ENCODE data around the gene CCDC57.

The CCDC57 gene

GRCh38 chr17:82092628-82092994, 120.0 kb downstream of the CCDC57 start:
- no peak for DNase-seq (ENCODE audit: low read depth)

GRCh38 chr17:82092094-82092586, 120.5 kb downstream of the CCDC57 start:
- no peak for DNase-seq (ENCODE audit: low read depth)

GRCh38 chr17:82091264-82092066, 121.2 kb downstream of the CCDC57 start:
- no peak for DNase-seq (ENCODE audit: low read depth)

- DNase-seq (ENCODE audit: low read depth), result no peak
These were observed 121.9 kb downstream of the CCDC57 start for GRCh38 chr17:82090549-82091263.

- DNase-seq (ENCODE audit: low read depth), result no peak
These were observed 122.7 kb downstream of the CCDC57 start for GRCh38 chr17:82089723-82090548.

- DNase-seq (ENCODE audit: low read depth), result no peak
These were observed 123.6 kb downstream of the CCDC57 start for GRCh38 chr17:82088838-82089722.

- no peak for DNase-seq (ENCODE audit: low read depth)
These were observed 124.4 kb downstream of the CCDC57 start for GRCh38 chr17:82087961-82088837.

GRCh38 chr17:82086941-82087906, 125.4 kb downstream of the CCDC57 start:
- DNase-seq (ENCODE audit: low read depth), result no peak

GRCh38 chr17:82085931-82086764, 126.5 kb downstream of the CCDC57 start:
- DNase-seq (ENCODE audit: low read depth), result no peak

GRCh38 chr17:82085031-82085861, 127.4 kb downstream of the CCDC57 start:
- no peak for DNase-seq (ENCODE audit: low read depth)

GRCh38 chr17:82084373-82085030, 128.1 kb downstream of the CCDC57 start:
- no peak for DNase-seq (ENCODE audit: low read depth)

GRCh38 chr17:82083533-82084359, 128.9 kb downstream of the CCDC57 start:
- no peak for DNase-seq (ENCODE audit: low read depth)

GRCh38 chr17:82083009-82083408, 129.6 kb downstream of the CCDC57 start:
- no peak for DNase-seq (ENCODE audit: low read depth)

GRCh38 chr17:82082456-82082855, 130.2 kb downstream of the CCDC57 start:
- no peak for DNase-seq (ENCODE audit: low read depth)

GRCh38 chr17:82081966-82082365, 130.7 kb downstream of the CCDC57 start:
- DNase-seq (ENCODE audit: low read depth), result no peak

GRCh38 chr17:82081546-82081945, 131.1 kb downstream of the CCDC57 start:
- no peak for DNase-seq (ENCODE audit: low read depth)
